ENCODE data around the gene LRRN4. TPM values are rescaled to one million over a fixed set of nuclear protein-coding genes. Genes with fewer than 3 reads are reported as not detected.
A peak's percentile ranks its signal among the peaks of the same experiment; 100 is the strongest.
"Not testable (repeated sequence)": the region's sequence is repeated elsewhere in the genome, so short reads cannot be mapped to it uniquely, and the experiment has no call there.

Gene LRRN4
- total RNA-seq, 1 donor from 2014 or later, result not detected

DNA sequence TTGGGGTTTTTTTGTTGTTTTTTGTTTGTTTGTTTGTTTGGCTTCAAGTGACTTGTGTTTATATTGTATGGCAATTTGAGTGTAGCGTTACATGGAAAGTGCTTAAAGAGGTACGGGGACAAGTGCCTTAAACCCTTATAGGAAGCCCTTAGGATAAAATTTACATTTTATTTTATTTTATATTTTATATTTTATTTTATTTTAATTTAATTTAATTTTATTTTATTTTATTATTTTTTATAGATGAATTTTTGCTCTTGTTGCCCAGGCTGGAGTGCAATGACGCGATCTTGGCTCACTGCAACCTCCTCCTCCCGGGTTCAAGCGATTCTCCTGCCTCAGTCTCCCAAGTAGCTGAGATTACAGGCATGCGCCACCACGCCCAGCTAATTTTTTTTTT is 21.0 kb downstream of the LRRN4 start:
- H3K27me3 Mint-ChIP-seq; H3K9me3 Mint-ChIP-seq; intact Hi-C loops (cut with micrococcal nuclease); DNase-seq; H3K4me3 Mint-ChIP-seq; H3K27ac Mint-ChIP-seq: not testable (repeated sequence)
- H3K4me1 Mint-ChIP-seq, result peaks cover 14% of the 10 kb centered on the region
- H3K36me3 Mint-ChIP-seq (ENCODE audit: low read depth), result peaks cover 51% of the 10 kb centered on the region

DNA sequence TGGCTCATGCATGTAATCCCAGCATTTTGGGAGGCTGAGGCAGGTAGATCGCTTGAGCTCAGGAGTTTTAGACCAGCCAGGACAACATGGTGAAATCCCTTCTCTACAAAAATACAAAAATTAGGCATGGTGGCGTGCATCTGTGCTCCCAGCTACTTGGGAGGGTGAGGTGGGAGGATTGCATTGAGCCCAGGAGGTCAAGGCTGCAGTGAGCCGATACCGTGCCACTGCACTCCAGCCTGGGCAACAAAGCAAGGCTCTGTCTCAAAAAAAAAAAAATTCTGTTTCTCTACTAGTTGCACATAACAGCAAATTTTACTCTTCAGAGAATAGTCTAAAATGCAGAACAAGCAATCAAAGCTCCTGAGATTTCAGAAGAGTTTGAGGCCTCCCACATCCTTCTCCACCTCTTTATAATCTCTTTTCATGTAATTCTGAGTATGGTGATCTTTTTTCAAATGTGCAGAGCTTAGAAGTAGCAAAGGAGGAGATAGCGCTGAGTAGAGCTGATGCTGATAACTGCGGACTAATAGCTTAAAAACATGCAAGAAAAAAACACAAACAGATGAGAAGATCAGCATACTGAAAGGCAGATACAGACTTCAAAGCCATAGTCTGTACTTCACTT is 23.3 kb downstream of the LRRN4 start:
- Mint-ChIP-seq H3K9me3 (peaks cover under 1% of the 10 kb centered on the region), H3K4me1 (peaks cover 26% of the 10 kb centered on the region), H3K4me3 (no peak overlapping the region), H3K27me3 (no peaks in the 10 kb centered on the region), H3K27ac (no peak overlapping the region), H3K36me3 (ENCODE audit: low read depth) (peaks cover 54% of the 10 kb centered on the region)
- intact Hi-C loops (cut with micrococcal nuclease), result no loop called here
- no peak for DNase-seq

DNA sequence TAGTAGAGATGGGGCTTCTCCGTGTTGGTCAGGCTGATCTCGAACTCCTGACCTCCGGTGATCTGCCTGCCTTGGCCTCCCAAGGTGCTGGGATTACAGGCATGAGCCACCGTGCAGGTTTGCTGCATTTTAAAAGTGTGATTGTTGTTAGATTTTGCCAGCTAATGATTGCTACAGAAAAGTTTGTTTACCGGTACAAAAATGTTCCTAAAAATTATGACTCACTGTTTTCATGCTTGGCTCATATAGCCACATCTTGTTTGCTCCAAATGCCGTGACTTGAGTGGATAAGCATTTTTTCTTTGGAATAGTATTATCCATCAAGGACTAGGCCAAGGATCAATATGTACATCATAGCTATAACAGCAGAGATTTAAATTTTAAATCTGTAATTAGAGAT is 24.3 kb downstream of the LRRN4 start:
- Mint-ChIP-seq H3K4me1 (peaks cover 25% of the 10 kb centered on the region), H3K9me3 (peaks cover 5% of the 10 kb centered on the region), H3K27ac (peak overlapping the region; percentile 15), H3K36me3 (ENCODE audit: low read depth) (peaks cover 58% of the 10 kb centered on the region), H3K4me3 (no peak overlapping the region), H3K27me3 (no peaks in the 10 kb centered on the region)
- no peak for DNase-seq
- intact Hi-C loops (cut with micrococcal nuclease), result no loop called here

DNA sequence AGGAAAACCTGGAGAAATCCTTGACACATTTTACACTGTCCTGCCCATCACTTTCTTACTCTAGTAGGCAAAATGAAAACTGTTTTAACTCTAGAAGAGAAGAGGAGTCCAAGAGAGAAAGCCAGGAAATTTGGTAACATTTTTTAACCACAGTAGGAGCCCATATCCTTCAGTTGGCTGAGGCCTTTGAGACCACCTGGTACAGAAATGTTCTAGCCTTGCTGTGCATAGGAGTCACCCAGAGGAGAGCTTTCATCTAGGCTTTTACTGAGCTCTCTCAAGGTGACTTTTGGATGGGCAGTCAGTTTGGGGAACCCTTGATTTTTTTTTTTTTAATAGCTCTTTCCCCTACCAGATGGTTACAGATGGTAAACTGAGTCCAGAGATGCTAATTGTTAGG is 25.0 kb downstream of the LRRN4 start:
- no peak overlapping the region for H3K27ac Mint-ChIP-seq
- peaks cover 9% of the 10 kb centered on the region for H3K9me3 Mint-ChIP-seq
- H3K4me1 Mint-ChIP-seq, result peaks cover 20% of the 10 kb centered on the region
- DNase-seq, result no peak
- intact Hi-C loops (cut with micrococcal nuclease), result no loop called here
- no peaks in the 10 kb centered on the region for H3K27me3 Mint-ChIP-seq
- peaks cover 59% of the 10 kb centered on the region for H3K36me3 Mint-ChIP-seq (ENCODE audit: low read depth)
- H3K4me3 Mint-ChIP-seq, result no peak overlapping the region

DNA sequence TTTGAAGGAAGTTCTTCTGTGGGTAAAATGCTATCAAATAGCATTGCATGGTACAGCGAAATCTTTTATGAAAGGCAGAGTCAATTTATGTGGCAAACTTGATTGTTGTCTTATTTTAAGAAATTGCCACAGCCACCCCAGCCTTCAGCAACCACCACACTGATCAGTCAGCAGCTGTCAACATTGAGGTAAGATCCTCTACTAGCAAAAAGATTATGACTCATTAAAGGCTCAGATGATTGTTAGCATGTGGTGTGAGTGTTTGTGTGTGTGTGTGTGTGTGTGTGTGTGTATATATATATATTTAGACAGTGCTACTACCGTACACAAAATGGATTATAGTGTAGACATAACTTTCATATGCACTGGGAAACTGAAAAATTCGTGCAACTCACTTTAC is 27.8 kb downstream of the LRRN4 start:
- H3K9me3 Mint-ChIP-seq, result peaks cover 9% of the 10 kb centered on the region
- peaks cover 20% of the 10 kb centered on the region for H3K4me1 Mint-ChIP-seq
- H3K36me3 Mint-ChIP-seq (ENCODE audit: low read depth), result peaks cover 64% of the 10 kb centered on the region
- H3K27ac Mint-ChIP-seq, result peak overlapping the region; percentile 4
- intact Hi-C loops (cut with micrococcal nuclease), result no loop called here
- no peaks in the 10 kb centered on the region for H3K27me3 Mint-ChIP-seq
- DNase-seq, result peak; percentile 61
- no peak overlapping the region for H3K4me3 Mint-ChIP-seq

- intact Hi-C loops (cut with micrococcal nuclease), result no loop called here
- H3K27ac Mint-ChIP-seq, result no peak overlapping the region
- peaks cover 63% of the 10 kb centered on the region for H3K36me3 Mint-ChIP-seq (ENCODE audit: low read depth)
- H3K27me3 Mint-ChIP-seq, result no peaks in the 10 kb centered on the region
- peaks cover 16% of the 10 kb centered on the region for H3K4me1 Mint-ChIP-seq
- H3K9me3 Mint-ChIP-seq, result peaks cover 9% of the 10 kb centered on the region
- H3K4me3 Mint-ChIP-seq, result no peak overlapping the region
- no peak for DNase-seq
Measured at GRCh38 chr20:6024768-6025167, 29.1 kb downstream of the LRRN4 start.

GRCh38 chr20:6017880-6018279 is 36.0 kb downstream of the LRRN4 start:
- peaks cover 64% of the 10 kb centered on the region for H3K36me3 Mint-ChIP-seq (ENCODE audit: low read depth)
- H3K4me1 Mint-ChIP-seq, result peaks cover 18% of the 10 kb centered on the region

DNA sequence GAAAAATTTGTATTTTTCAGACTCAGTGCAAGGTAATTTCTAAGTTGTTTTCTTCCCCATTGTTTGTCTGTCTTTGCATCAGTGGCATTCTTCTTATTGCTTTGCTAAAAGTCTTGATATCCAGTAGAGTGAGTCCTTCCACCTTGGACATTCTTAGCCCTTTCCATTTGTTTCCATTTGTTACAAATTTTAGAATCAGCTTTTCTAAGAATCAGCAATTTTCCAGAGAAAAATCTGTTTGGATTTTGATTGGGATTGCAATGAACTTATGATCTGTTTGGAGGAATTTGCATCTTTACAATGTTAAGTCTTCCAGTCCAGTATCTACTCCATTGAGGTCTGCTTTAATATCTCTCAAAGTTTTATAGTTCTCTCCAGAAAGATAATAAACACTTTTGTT is 36.4 kb downstream of the LRRN4 start:
- no peaks in the 10 kb centered on the region for H3K27me3 Mint-ChIP-seq
- H3K4me1 Mint-ChIP-seq, result peaks cover 21% of the 10 kb centered on the region
- no peaks in the 10 kb centered on the region for H3K9me3 Mint-ChIP-seq
- H3K27ac Mint-ChIP-seq, result no peak overlapping the region
- intact Hi-C loops (cut with micrococcal nuclease), result no loop called here
- H3K4me3 Mint-ChIP-seq, result no peak overlapping the region
- no peak for DNase-seq
- H3K36me3 Mint-ChIP-seq (ENCODE audit: low read depth), result peaks cover 64% of the 10 kb centered on the region

More at GRCh38 chr20:6017880-6018279, 36.0 kb downstream of the LRRN4 start:
- Mint-ChIP-seq H3K4me3 (no peak overlapping the region), H3K27ac (no peak overlapping the region), H3K9me3 (no peaks in the 10 kb centered on the region), H3K27me3 (no peaks in the 10 kb centered on the region)
- no peak for DNase-seq
- intact Hi-C loops (cut with micrococcal nuclease), result no loop called here

DNA sequence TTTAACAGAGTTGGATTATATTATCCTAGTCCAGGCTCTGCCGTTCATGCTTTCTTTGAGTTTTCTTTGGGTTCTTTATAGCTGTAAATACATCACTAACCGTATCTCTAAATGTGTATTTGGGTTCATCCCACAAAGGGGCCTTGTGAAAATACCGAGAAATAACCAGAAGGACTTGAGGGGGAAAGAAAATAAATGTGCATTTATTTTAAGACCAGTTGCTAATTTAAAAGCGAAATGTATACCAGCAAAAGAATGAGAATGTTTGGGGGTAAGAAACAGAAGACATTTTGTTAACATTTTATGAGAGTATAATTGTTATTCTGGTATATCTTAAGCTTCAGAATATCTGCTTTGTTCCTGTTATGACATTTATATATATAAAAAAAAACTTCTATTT is 38.9 kb downstream of the LRRN4 start:
- peaks cover 72% of the 10 kb centered on the region for H3K36me3 Mint-ChIP-seq (ENCODE audit: low read depth)
- intact Hi-C loops (cut with micrococcal nuclease), result no loop called here
- H3K4me1 Mint-ChIP-seq, result peaks cover 24% of the 10 kb centered on the region
- H3K27me3 Mint-ChIP-seq, result no peaks in the 10 kb centered on the region
- no peak overlapping the region for H3K4me3 Mint-ChIP-seq
- no peak overlapping the region for H3K27ac Mint-ChIP-seq
- DNase-seq, result no peak
- H3K9me3 Mint-ChIP-seq, result no peaks in the 10 kb centered on the region

- Mint-ChIP-seq H3K27me3 (no peaks in the 10 kb centered on the region), H3K4me3 (no peak overlapping the region), H3K4me1 (peaks cover 26% of the 10 kb centered on the region), H3K9me3 (no peaks in the 10 kb centered on the region), H3K27ac (no peak overlapping the region), H3K36me3 (ENCODE audit: low read depth) (peaks cover 76% of the 10 kb centered on the region)
- no peak for DNase-seq
- intact Hi-C loops (cut with micrococcal nuclease), result no loop called here
Measured at GRCh38 chr20:6014017-6014416, 39.8 kb downstream of the LRRN4 start.

DNA sequence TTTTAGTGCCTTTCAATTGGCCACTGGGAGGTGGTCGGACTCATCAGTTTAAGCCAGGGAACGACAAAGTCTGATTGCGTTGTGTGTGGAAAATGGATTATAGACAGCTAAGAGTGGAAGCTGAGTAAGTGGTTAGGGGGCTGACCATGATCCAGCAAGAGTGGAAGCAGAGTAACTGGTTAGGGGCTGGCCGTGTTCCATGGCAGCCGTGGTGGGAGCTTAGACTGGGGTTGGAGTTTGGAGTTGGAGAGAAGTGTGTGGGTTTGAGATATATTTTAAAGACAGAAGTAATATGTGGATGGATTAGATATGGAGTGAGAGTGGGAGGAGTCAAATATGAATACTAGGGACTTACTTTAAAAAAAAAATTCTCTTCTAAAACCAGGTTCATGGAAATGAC is 41.7 kb downstream of the LRRN4 start:
- peaks cover 36% of the 10 kb centered on the region for H3K4me1 Mint-ChIP-seq
- no peaks in the 10 kb centered on the region for H3K27me3 Mint-ChIP-seq
- no peak for DNase-seq
- no peak overlapping the region for H3K27ac Mint-ChIP-seq
- H3K9me3 Mint-ChIP-seq, result no peaks in the 10 kb centered on the region
- no peak overlapping the region for H3K4me3 Mint-ChIP-seq
- peaks cover 62% of the 10 kb centered on the region for H3K36me3 Mint-ChIP-seq (ENCODE audit: low read depth)
- intact Hi-C loops (cut with micrococcal nuclease), result no loop called here

DNA sequence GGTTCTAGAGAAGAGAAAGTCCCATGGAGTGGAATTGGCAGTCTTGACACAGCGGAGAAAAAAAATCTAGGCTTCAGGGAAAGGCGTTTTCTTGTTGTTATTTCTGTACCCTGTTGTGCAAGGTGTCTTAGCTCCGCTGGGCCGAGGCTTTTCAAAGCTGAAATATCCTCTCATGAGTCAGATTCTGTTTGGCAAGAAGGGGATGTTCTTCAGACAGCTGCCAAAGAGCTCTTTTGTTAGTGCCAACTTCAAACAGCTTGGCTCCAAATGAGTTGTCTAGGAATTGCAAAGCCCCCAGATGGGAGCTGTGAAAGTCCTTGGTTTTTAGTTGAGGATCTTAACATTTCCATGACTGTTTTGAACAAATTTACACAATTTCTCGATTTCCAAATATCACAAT is 45.6 kb downstream of the LRRN4 start:
- DNase-seq, result no peak
- no peaks in the 10 kb centered on the region for H3K9me3 Mint-ChIP-seq
- peaks cover 38% of the 10 kb centered on the region for H3K4me1 Mint-ChIP-seq
- no peak overlapping the region for H3K27ac Mint-ChIP-seq
- peak overlapping the region; percentile 26 for H3K4me3 Mint-ChIP-seq
- intact Hi-C loops (cut with micrococcal nuclease), result no loop called here
- no peaks in the 10 kb centered on the region for H3K27me3 Mint-ChIP-seq
- H3K36me3 Mint-ChIP-seq (ENCODE audit: low read depth), result peaks cover 36% of the 10 kb centered on the region

- peak overlapping the region; percentile 94 for H3K4me3 Mint-ChIP-seq
- H3K27ac Mint-ChIP-seq, result peak overlapping the region; percentile 52
- no peaks in the 10 kb centered on the region for H3K9me3 Mint-ChIP-seq
- intact Hi-C loops (cut with micrococcal nuclease), result no loop called here
- no peaks in the 10 kb centered on the region for H3K27me3 Mint-ChIP-seq
- DNase-seq, result no peak
- peaks cover 38% of the 10 kb centered on the region for H3K4me1 Mint-ChIP-seq
- peaks cover 32% of the 10 kb centered on the region for H3K36me3 Mint-ChIP-seq (ENCODE audit: low read depth)
Measured at GRCh38 chr20:6007529-6008103, 46.2 kb downstream of the LRRN4 start.

- no peaks in the 10 kb centered on the region for H3K27me3 Mint-ChIP-seq
- intact Hi-C loops (cut with micrococcal nuclease), result no loop called here
- H3K4me1 Mint-ChIP-seq, result peaks cover 34% of the 10 kb centered on the region
- H3K9me3 Mint-ChIP-seq, result no peaks in the 10 kb centered on the region
- DNase-seq, result peak; percentile 65
- H3K27ac Mint-ChIP-seq, result peak overlapping the region; percentile 29
- H3K36me3 Mint-ChIP-seq (ENCODE audit: low read depth), result peaks cover 27% of the 10 kb centered on the region
- H3K4me3 Mint-ChIP-seq, result peak overlapping the region; percentile 94
Measured at GRCh38 chr20:6007094-6007528, 46.7 kb downstream of the LRRN4 start.

DNA sequence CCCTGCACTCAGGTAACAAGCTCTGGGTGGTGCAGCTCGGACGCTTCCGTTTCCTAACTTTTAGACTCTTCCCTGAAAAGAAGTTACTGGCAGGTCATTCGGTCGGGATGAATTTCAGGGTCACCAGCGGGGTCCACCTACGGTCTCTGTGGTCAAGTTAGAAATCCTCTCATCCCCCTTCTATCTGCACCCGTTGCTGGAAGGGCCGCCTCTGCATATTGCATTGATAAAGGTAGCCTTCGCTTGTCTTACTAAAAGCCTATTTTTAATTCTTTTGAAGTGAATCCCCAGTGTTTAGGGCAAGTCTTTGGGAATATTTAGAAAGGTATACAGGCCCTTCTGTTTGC is 47.3 kb downstream of the LRRN4 start:
- H3K4me1 Mint-ChIP-seq, result peaks cover 32% of the 10 kb centered on the region
- peak overlapping the region; percentile 94 for H3K27ac Mint-ChIP-seq
- intact Hi-C loops (cut with micrococcal nuclease), result no loop called here
- DNase-seq, result no peak
- H3K36me3 Mint-ChIP-seq (ENCODE audit: low read depth), result peaks cover 23% of the 10 kb centered on the region
- peak overlapping the region; percentile 94 for H3K4me3 Mint-ChIP-seq
- no peaks in the 10 kb centered on the region for H3K27me3 Mint-ChIP-seq
- H3K9me3 Mint-ChIP-seq, result no peaks in the 10 kb centered on the region
